ENCODE results near the gene FRMD5. TPM values are rescaled to one million over a fixed set of nuclear protein-coding genes. Genes with fewer than 3 reads are reported as not detected.

The FRMD5 gene
- total RNA-seq (2022) (17.4 and 19.5 TPM in 2 replicates), Bru-seq, nascent RNA (percentile 81 among the genes with signal in this experiment), BruChase-seq, experiment 1, labeled RNA remaining after a 2-hour chase (percentile 90 among the genes with signal in this experiment), BruChase-seq, experiment 2, labeled RNA remaining after a 6-hour chase (percentile 84 among the genes with signal in this experiment)
- long read RNA-seq, partial matches to known transcripts: 3 of 19 reads
- long read RNA-seq, other reads (novel, unspliced or antisense): 16 of 19 reads

DNA sequence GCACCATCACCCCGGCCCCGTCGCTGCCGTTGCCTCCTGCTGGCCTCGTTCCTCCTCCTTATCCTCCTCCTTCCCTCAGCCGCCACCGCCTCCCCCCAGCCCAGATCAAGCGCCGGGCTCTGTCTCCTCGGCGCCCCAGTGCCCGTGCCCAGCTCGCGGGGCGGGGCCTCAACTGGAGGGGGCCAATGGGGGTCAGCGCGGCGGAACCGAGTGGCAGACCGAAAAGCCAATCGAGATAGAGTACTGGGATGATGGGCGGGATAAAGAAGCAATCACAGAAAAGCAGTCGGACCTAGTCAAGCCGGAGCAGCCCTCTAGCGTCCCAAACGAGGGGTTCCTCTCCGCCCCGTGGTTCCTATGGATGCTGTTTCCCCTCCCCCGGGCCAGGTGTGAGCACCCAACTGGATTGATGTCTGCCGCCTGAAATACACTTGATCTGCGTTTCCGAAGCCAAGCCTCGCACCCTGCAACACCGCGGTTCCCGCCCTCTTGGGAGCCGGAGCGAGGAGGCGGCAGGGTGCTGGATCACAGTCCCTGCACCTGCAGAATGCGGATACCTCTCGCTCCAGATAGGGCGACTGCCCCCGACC, at the start of gene FRMD5:
TSS of gene FRMD5 (minus strand) at position 121 of the 590 bp plus-strand sequence.
- no peaks in the 10 kb centered on the region for H3K9me3 ChIP-seq
- POLR2A ChIA-PET: no interaction called here
- no peaks in the 10 kb centered on the region for H3K9me3 Mint-ChIP-seq (ENCODE audit: unreplicated experiment)
- H3K27me3 ChIP-seq (replicated peaks; ENCODE audit: control insufficient read depth, insufficient read depth, low read length): no peaks in the 10 kb centered on the region
- H3K36me3 ChIP-seq (ENCODE audit: control insufficient read depth, insufficient read depth, low read length): no peaks in the 10 kb centered on the region
- peak within 1 kb of the TSS; percentile 93 for H3K4me3 Mint-ChIP-seq (ENCODE audit: unreplicated experiment)
- intact Hi-C loops (cut with micrococcal nuclease; ENCODE audit: unreplicated experiment): loop anchor here (1.0 kb wide), 1 partner anchor 36 kb away; no protein-coding TSS in a partner anchor
- H3K36me3 Mint-ChIP-seq (ENCODE audit: insufficient read depth, unreplicated experiment): peaks cover 9% of the 10 kb centered on the region
- peaks cover 12% of the 10 kb centered on the region for H3K4me1 ChIP-seq
- CTCF ChIA-PET: interaction anchor here (0.7 kb wide), 1 partner anchor 24 kb away, joined by 9 read pairs; no protein-coding TSS in a partner anchor
- H3K4me1 Mint-ChIP-seq (ENCODE audit: low read depth, unreplicated experiment): peaks cover 9% of the 10 kb centered on the region
- peak; percentile 96 to 97 for DNase-seq
- TF ChIP-seq, protein P1, sequence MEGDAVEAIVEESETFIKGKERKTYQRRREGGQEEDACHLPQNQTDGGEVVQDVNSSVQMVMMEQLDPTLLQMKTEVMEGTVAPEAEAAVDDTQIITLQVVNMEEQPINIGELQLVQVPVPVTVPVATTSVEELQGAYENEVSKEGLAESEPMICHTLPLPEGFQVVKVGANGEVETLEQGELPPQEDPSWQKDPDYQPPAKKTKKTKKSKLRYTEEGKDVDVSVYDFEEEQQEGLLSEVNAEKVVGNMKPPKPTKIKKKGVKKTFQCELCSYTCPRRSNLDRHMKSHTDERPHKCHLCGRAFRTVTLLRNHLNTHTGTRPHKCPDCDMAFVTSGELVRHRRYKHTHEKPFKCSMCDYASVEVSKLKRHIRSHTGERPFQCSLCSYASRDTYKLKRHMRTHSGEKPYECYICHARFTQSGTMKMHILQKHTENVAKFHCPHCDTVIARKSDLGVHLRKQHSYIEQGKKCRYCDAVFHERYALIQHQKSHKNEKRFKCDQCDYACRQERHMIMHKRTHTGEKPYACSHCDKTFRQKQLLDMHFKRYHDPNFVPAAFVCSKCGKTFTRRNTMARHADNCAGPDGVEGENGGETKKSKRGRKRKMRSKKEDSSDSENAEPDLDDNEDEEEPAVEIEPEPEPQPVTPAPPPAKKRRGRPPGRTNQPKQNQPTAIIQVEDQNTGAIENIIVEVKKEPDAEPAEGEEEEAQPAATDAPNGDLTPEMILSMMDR (IDR thresholded peaks at IDR 0.05; ENCODE audit: insufficient read depth in 1 of 2, low read depth in 1 of 2, low read length in 1 of 2, severe bottlenecking in 1 of 2, unreplicated experiment in 1 of 2): peak; percentile 18 to 44
- BruUV-seq (replicated peaks): no TSS peak
- H3K27ac Mint-ChIP-seq (ENCODE audit: unreplicated experiment): peak within 1 kb of the TSS; percentile 89
- H3K27me3 Mint-ChIP-seq (ENCODE audit: insufficient read depth, unreplicated experiment): no peaks in the 10 kb centered on the region
- H3K4me3 ChIP-seq (ENCODE audit: low read depth, low read length): peak within 1 kb of the TSS; percentile 81

DNA sequence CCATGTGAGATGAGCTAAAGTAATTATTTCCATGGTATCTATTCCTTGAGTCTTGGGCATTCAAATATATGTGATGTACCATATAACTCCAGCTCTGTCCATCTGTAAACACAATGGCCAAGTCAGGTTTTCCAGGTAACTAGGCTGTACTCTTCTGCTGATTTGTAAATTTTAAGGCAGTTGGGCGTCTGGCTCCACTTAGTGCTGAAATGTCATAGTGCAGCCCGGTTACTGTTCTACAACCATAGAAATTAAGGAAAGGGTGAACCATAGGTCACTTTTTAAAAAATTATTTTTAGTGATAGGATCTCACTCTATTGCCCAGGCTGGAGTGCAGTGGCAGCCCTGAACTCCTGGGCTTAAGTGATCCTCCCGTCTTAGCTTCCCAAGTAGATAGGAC, 48.8 kb upstream of the FRMD5 start:
- Histone ChIP-seq H3K9me3 (no peaks in the 10 kb centered on the region), H3K36me3 (ENCODE audit: control insufficient read depth, insufficient read depth, low read length) (no peaks in the 10 kb centered on the region), H3K4me3 (ENCODE audit: low read depth, low read length) (no peak overlapping the region), H3K27me3 (replicated peaks; ENCODE audit: control insufficient read depth, insufficient read depth, low read length) (no peaks in the 10 kb centered on the region), H3K4me1 (no peaks in the 10 kb centered on the region)
- Mint-ChIP-seq H3K4me3 (ENCODE audit: unreplicated experiment) (no peak overlapping the region), H3K36me3 (ENCODE audit: insufficient read depth, unreplicated experiment) (no peaks in the 10 kb centered on the region), H3K4me1 (ENCODE audit: low read depth, unreplicated experiment) (no peaks in the 10 kb centered on the region), H3K27ac (ENCODE audit: unreplicated experiment) (no peak overlapping the region), H3K27me3 (ENCODE audit: insufficient read depth, unreplicated experiment) (no peaks in the 10 kb centered on the region), H3K9me3 (ENCODE audit: unreplicated experiment) (no peaks in the 10 kb centered on the region)
- TF ChIP-seq, protein P1 (IDR thresholded peaks at IDR 0.05; ENCODE audit: insufficient read depth in 1 of 2, low read depth in 1 of 2, low read length in 1 of 2, severe bottlenecking in 1 of 2, unreplicated experiment in 1 of 2): peak in 1 of 2 experiments; percentile 29
- BruUV-seq (replicated peaks): no TSS peak
- POLR2A ChIA-PET: no interaction called here
- CTCF ChIA-PET: interaction anchor here (1.0 kb wide), 1 partner anchor 341 kb away, joined by 3 read pairs; no protein-coding TSS in a partner anchor
- DNase-seq: peak in 1 of 2 experiments; percentile 36
- intact Hi-C loops (cut with micrococcal nuclease; ENCODE audit: unreplicated experiment): loop anchor here (1.0 kb wide), 1 partner anchor 341 kb away; no protein-coding TSS in a partner anchor

DNA sequence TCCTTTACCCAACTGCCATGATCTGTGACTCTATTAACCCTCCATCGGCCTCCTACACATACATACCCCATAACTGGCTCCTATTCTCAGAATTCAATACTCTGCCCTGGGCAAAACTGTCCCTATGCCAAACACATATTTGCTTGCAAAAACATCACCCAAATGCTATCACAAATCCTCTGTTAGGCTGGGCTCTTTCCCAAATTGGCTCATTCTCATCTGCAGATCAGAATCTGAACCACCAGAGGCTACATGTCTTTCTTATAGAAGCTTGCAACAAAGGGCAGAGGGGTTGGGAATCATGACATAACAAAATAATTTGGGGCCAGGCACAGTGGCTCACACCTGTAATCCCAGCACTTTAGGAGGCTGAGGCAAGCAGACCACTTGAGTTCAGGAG, 48.1 kb upstream of the FRMD5 start:
- TF ChIP-seq, protein P1 (IDR thresholded peaks at IDR 0.05; ENCODE audit: insufficient read depth in 1 of 2, low read depth in 1 of 2, low read length in 1 of 2, severe bottlenecking in 1 of 2, unreplicated experiment in 1 of 2): no peak
- no TSS peak for BruUV-seq (replicated peaks)
- CTCF ChIA-PET: interaction anchor here (1.0 kb wide), 1 partner anchor 340 kb away, joined by 3 read pairs; no protein-coding TSS in a partner anchor
- Histone ChIP-seq H3K4me1 (no peaks in the 10 kb centered on the region), H3K4me3 (ENCODE audit: low read depth, low read length) (no peak overlapping the region), H3K9me3 (no peaks in the 10 kb centered on the region), H3K27me3 (replicated peaks; ENCODE audit: control insufficient read depth, insufficient read depth, low read length) (no peaks in the 10 kb centered on the region), H3K36me3 (ENCODE audit: control insufficient read depth, insufficient read depth, low read length) (no peaks in the 10 kb centered on the region)
- Mint-ChIP-seq H3K4me1 (ENCODE audit: low read depth, unreplicated experiment) (no peaks in the 10 kb centered on the region), H3K9me3 (ENCODE audit: unreplicated experiment) (no peaks in the 10 kb centered on the region), H3K36me3 (ENCODE audit: insufficient read depth, unreplicated experiment) (no peaks in the 10 kb centered on the region), H3K27ac (ENCODE audit: unreplicated experiment) (no peak overlapping the region), H3K27me3 (ENCODE audit: insufficient read depth, unreplicated experiment) (no peaks in the 10 kb centered on the region), H3K4me3 (ENCODE audit: unreplicated experiment) (no peak overlapping the region)
- DNase-seq: no peak
- intact Hi-C loops (cut with micrococcal nuclease; ENCODE audit: unreplicated experiment): loop anchor here (1.0 kb wide), 1 partner anchor 340 kb away; no protein-coding TSS in a partner anchor
- POLR2A ChIA-PET: no interaction called here
